Measurements from ENCODE around the gene ARSB. TPM values are rescaled to one million over a fixed set of nuclear protein-coding genes. Genes with fewer than 3 reads are reported as not detected.
"Not testable (repeated sequence)": the region's sequence is repeated elsewhere in the genome, so short reads cannot be mapped to it uniquely, and the experiment has no call there.

Gene ARSB
- total RNA-seq, 1 donor from 2014 or later = 9.7 TPM

DNA sequence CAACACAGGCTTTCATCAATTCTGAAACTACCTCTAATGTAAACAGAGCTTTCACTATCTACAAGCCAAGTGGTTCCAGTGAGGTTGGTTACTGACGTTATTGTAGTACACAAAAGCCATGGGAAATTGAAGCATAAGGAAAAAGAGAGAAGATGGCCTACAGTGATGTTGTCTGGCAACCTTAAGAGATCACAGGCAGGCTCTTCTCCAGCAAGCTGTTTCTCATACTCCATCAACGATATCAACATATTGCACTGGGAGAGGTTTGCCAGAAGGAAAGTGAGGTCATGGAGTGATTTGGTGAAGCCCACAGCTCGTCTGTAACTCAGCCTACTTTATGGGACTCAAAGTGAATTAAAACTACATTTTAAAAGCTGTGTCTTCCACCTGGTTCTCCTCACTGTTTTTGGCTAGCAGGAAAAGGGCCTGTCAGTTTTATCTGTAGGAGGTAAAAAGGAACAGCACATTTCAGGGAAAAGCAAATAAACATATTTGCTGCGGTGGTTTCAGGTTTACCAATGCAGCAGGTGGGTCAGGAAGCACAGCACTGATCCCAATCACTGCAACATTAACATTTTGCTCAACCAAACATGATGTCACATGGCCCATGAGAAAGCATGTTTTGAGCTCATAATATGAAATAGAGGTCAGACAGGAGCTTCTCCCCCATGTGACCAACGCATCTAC, 72.9 kb downstream of the ARSB start:
- DNase-seq (no peak), ATAC-seq (ENCODE audit: poor library complexity) (no peak)
- intact Hi-C loops (cut with DNase I) = no loop called here

DNA sequence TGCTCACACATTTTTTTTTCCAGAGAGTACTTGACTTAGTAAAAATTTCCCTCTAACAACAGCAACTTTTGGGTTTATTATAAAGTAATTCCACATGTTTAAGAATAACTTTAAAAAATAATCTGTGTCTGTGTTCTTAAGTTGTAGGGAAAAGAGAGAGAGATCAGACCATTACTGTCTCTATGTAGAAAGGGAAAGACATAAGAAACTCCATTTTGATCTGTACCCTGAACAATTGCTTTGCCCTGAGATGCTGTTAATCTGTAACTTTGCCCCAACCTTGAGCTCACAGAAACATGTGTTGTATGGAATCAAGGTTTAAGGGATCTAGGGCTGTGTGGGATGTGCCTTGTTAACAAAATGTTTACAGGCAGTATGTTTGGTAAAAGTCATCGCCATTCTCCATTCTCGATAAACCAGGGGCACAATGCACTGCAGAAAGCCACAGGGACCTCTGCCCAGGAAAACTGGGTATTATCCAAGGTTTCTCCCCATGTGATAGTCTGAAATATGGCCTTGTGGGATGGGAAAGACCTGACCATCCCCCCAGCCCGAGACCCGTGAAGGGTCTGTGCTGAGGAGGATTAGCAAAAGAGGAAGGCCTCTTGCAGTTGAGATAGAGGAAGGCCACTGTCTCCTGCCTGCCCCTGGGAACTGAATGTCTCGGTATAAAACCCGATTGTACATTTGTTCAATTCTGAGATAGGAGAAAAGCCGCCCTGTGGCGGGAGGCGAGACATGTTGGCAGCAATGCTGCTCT, 75.7 kb downstream of the ARSB start:
- DNase-seq; ATAC-seq (ENCODE audit: poor library complexity): not testable (repeated sequence)
- intact Hi-C loops (cut with DNase I) = loop anchor here (10.0 kb wide), 1 partner anchor 255 kb away; no protein-coding TSS in a partner anchor

DNA sequence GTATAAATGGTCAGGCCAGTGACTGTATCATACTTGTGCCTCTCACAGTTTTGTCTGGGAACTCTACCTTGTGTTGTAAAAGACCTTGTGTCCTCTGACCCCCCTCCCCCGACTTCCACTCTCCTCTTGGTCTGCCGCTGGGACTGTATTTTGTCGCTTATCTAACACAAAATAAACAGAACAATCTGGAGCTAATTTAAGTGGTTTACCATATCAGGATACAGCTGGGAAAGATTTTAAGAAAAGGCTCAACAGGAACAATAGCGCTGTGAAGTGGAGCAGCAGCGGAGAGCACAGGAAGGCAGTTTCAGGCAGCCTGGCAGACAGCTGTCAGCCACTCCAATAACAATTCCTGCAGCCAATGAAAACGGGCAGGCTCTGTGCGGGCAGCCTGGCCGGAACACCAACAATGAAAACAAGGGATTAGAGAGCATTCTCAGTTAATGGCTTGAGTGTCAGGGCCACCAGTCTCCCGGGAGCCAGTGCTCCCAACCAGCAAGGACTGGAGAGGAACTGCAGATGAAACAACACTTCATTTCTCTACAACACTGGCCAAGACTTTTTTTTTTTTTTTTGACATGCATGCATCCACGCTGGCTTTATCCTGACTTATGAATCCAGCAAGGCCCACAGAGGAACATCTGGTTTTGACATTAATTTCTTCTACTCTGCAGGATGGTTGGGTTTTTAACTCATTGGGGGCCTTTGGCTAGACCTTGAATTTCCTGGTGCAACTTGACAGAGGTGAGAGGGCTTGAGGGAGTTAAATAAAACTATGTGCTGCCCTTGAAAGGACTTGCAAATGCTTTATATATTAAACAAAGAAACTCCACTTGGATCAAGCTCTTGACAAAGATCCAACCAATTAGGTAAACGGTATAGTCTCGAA, 76.7 kb downstream of the ARSB start:
- intact Hi-C loops (cut with DNase I) = loop anchor here (10.0 kb wide), 1 partner anchor 254 kb away; no protein-coding TSS in a partner anchor
- ATAC-seq (ENCODE audit: poor library complexity) (peak; percentile 89), DNase-seq (peak; percentile 73)

DNA sequence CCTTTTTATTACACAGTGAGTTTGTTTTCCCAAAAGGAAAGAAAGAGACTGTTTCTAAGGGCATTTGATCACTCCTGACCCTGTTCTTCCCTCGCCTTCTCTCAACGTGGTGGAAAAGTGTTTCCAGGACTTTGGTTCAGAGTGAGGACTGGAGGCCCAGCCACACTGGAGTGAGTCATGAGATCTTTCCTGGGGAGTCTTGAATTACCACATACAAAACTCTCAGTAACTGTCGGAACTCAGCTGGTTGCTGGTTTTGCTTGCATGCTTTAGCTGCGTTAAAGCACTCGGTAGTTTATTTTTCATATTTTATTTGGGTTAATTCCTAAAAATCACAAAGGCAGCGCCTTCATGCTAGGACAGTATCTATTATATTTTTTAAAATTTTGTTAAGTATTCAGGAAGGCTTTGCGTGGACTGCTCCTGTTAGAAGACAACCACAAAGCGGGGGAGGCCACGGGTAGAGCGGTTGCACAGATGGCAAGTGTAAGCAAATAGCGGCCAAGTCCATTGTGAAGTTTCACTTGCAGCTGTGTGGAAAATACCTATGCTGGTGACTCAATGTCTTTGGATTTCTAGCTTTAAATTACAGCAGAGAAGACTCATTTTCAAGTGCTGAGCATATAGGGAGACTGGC, 77.7 kb downstream of the ARSB start:
- peak; percentile 75 for ATAC-seq (ENCODE audit: poor library complexity)
- peak; percentile 50 for DNase-seq
- intact Hi-C loops (cut with DNase I) = loop anchor here (10.0 kb wide), 1 partner anchor 253 kb away; no protein-coding TSS in a partner anchor

DNA sequence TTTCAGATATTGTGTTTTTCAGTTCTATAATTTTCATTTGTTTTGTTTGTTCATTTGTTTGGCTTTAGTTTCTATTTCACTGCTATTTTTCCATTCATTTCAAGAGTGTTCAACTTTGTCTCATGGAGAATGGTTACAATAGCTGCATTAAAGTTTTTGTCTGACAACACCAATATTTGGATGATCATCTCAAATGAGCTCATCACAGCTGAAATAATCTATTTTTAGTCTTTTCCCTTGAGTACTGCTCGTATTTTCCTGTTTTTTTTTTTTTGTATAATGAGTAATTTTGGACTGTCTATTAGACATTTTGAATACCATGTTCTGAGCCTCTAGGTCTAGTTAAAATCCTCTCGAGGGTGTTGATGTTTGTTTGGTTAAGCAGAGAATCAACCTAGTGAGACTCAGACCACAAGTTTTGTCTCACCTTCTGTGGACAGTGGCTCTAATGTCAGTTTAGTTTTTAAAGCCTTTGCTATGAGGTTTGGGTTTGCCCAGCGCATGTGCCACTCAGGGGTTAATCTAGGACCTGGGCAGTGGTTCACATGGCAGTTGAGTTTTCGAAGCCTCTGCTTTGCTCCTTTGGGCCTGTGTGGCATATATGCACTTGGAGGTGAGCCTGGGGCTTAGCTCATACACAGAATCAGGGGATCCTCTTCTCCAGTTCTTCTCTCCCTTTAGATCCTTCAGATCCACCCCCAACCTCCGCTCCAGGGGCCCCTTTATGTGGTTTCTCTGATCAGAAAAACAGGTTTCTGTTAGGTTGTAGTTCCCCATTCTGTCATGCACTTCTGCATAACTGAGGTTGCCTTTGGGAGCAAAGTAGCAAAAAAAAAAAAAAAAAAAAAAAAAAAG, 79.8 kb downstream of the ARSB start:
- intact Hi-C loops (cut with DNase I) = loop anchor here (10.0 kb wide), 1 partner anchor 251 kb away; no protein-coding TSS in a partner anchor
- DNase-seq (no peak), ATAC-seq (ENCODE audit: poor library complexity) (no peak)

DNA sequence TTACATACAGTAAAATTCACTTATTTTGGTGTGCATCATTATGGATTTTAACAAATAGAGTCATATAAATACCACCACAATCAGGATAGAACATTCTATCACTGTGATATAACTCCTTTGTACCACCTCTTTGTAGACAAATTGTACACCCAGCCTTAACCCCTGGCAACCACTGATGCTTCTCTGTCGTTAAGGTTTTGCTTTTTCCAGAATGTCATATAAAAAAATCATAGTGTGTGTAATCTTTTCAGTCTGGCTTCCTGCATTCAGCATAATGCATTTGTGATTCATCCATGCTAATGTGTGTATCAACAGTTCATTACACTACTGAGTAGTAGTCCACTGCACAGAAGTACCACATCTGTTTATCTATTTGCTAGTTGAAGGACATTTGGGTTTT, 81.2 kb downstream of the ARSB start:
- intact Hi-C loops (cut with DNase I) = loop anchor here (10.0 kb wide), 1 partner anchor 249 kb away; no protein-coding TSS in a partner anchor
- ATAC-seq (ENCODE audit: poor library complexity) = no peak
- no peak for DNase-seq

DNA sequence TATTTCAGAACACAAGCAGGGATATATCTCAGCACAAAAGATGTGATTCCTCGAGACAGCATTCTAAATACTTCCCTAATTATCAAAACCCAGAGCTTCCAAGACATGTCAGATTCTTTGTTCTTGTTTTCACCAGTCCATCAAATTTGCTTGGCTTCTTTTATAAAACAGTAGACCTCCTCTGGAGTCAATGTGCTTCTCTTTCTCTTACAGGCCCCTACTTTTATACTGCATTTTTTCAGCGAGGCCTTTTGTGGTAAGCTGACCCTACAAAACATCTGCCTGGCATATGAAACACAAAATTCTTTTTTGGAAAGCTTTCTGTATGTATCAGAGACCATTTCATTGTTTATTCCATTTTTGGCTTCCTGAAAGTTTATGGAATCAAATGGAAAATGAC, 81.8 kb downstream of the ARSB start:
- ATAC-seq (ENCODE audit: poor library complexity) (no peak), DNase-seq (no peak)
- intact Hi-C loops (cut with DNase I) = loop anchor here (10.0 kb wide), 1 partner anchor 249 kb away; no protein-coding TSS in a partner anchor

DNA sequence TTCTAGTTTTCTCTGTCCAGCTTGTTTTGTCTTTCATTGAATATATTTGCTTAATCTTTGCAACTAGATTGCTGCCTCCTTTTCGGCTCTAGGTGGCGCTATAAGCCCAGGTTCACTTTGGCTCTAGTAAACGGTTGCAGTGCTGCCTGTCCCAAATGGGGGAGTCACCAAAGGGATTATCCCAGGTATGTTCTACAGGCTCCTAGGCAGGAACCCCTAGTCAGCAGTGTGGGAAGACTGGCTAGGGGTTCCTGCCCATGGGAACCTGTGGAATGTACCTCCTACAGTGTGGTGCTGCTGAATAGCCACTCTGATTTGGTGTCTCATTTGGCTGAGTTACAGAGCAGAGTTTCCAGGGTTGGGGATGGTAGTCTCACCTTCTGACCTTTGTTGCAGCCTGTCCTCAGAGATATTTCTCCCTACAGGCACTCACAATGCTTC, 85.2 kb downstream of the ARSB start:
- DNase-seq = no peak
- intact Hi-C loops (cut with DNase I) = loop anchor here (10.0 kb wide), 1 partner anchor 245 kb away; no protein-coding TSS in a partner anchor
- no peak for ATAC-seq (ENCODE audit: poor library complexity)

DNA sequence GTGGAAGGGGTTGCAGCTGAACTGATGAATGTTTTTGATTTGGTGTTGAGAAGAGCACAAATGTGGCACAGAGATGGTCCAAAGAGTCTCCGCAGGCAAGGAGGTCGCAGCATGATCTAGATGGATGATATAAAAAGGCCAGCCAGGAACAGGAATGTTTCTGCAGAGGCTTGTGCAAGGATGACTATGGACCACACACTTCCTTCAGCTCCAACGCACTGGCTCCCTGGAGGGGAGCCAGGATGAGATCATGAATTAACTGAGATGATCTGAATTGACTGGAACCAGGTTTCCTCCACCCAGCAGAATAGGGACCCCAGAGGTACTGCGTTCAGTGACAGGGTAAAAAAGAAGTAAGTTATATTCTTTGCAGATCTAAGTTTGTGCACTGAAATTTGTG, 89.0 kb downstream of the ARSB start:
- ATAC-seq (ENCODE audit: poor library complexity) (peak; percentile 45), DNase-seq (no peak)
- intact Hi-C loops (cut with DNase I) = no loop called here

DNA sequence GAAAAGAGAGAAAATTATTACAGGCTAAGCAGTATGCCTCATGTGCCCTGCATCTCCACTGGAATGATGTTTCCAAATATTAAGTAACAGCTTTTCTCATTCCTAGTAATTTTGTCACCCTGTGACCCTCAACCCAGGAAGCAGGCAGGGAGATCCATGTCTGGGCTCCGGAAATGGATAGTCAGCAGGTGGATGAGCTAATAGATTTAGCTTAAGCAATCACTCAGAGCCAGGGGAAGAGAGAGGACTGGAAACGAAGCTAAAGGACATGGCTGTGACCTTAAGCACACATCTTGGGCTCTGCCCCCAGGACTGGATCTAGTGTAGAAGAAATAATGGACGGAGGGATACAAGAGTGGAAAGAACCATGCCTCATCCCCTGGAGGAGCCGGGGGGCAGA, 89.5 kb downstream of the ARSB start:
- no peak for DNase-seq
- intact Hi-C loops (cut with DNase I) = no loop called here
- ATAC-seq (ENCODE audit: poor library complexity) = no peak

DNA sequence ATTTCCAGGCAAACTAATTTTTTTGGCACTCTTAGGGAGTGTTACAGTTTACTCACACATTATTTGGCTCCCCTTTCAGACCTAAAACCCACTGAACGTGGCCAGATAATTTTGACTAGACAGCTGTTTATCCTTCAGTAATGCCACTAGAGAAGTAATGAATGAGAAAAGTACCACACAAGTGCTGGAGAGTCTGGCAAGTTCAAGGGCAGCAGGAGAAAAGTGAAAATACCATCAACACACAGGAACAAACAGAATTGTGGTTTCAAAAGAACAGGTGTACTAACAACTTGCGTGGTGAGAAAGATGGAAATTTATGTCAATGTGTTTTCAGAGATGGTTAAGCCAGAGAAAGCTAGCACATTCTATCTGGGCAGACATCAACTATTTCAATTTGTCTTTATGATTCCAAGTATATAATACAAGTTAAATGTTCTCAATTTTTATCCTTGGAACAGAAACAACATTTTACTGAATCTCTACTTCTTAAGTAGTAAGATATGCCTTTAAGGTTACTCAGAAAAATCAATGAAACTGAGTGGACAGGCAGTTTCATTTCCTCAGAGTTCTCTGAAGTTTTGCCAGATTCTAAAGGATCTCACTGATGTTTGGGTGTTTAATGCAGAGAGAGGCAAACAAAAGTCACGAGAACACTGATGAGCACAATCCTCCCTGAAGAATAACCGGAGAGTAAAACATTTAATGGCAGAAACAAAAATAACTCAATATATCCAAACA, 91.0 kb downstream of the ARSB start:
- DNase-seq (no peak), ATAC-seq (ENCODE audit: poor library complexity) (no peak)
- intact Hi-C loops (cut with DNase I) = no loop called here

DNA sequence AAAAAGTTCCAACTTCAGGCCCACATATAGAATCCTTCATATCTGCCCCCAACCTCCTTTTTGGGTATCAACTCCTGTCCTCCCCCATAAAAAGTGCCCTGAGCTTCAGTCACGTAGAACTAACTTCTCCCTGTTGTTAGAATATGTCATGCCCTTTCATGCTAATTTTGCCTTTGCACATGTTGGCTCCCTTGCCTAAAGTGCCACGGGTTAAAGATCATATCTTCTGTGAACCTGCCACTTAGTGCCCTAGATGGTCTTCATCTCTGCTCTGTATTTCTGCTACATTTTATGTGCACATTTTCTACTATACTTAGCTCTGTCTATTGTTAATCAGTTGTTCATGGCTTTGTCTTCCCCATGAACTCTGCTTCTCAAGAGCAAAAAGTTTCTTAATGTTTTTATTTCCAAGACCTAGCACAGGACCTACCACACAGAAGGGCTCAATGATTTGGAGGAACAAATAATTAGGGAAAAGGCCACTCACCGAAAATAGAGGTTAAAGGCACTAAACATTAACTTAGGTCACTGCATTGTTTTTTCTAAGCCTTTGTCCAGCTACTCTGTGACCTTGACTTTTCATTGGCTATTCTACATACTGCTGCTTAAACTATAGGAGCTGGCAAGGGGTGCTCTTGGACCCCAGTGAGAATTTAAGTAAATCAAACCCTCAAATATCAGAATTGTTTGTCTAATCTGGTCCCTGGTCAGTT, 94.3 kb downstream of the ARSB start:
- no peak for ATAC-seq (ENCODE audit: poor library complexity)
- intact Hi-C loops (cut with DNase I) = no loop called here

DNA sequence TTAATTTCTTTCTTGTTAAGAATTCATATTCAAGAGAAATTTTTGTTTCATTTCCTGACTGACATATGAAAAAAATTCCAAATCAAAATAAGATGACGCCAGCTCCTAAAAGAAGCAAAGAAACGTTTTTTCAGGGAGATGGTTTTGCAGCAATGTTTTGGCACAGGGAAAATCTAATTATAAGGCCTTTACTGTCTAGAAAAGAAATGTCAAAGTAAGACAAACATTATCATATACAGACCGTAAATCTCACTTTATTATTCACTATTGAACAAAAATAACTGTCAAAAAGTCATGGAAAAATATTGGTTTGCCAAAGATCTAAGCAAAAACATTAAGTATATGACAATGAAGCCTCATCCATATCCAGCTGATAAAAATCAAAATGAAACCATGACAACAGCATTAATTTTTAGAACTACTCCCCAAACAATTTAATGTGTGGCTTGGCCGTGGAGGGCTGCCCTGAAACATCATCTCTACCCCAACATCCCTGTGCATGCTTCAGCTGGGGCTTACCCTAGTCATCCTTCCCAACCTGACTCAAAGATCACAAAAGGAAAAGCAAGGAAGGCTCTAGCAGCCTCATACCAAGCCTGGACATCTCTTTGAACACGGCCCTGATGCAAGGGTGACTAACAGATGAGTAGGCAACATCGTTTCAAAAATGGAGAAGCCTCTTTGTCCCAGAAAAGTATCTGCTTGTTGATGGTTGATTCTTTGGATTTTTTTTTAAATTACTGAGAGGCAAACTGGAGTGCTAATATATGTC, 95.6 kb downstream of the ARSB start:
- ATAC-seq (ENCODE audit: poor library complexity) = no peak

More for the DNA sequence above, 94.3 kb downstream of the ARSB start:
- no peak for DNase-seq

DNA sequence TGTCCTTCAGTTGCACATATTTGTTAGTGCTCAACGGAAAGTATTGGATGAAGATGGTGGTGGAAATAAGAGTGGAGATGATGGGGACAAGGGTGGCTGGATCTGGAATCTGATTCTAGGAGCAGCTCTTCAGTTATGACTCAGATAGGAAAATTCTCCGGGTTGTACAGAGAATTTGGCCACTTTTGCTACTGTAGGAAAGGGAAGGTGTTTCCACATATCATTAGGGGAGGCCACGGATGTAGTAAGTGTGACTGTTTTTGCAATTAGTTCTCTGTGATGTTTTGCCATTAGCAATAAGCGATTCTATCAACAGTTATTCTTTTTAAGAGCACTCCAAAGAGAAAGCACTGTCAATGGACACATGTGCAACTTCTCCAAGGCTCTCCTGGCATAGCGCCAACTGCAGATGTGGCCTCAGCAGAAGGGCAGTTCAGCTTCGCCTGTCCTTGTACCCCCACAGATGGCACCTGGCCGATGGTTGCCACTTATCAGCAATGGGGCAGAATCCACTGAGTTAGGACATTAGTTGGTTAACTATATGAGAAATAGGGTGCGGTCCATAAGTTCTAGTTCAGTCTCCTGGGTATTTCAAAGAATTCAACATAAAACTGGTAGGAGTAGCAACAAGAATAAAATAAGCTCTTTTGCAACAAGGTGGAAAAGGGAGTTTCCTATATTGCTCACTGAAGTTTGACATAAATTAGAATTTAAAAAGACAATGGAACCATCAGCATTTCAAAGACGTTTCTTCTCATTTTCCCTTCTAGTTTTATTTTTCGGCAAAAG, 96.3 kb downstream of the ARSB start:
- intact Hi-C loops (cut with DNase I) = loop anchor here (10.0 kb wide), 1 partner anchor 344 kb away; no protein-coding TSS in a partner anchor
- DNase-seq = peak; percentile 65
- peak; percentile 36 for ATAC-seq (ENCODE audit: poor library complexity)

More for the DNA sequence above, 95.6 kb downstream of the ARSB start:
- intact Hi-C loops (cut with DNase I) = loop anchor here (10.0 kb wide), 1 partner anchor 345 kb away; no protein-coding TSS in a partner anchor
- no peak for DNase-seq

Data from Right ventricle myocardium superior (tissue), 1 donor.